A673 (cell line): ENCODE results near the gene TK2.

Experiments used
- CTCF ChIP-seq: fragments of 300-800, 200-600 bp; sonication (generic); conservative IDR thresholded peaks from 2 replicates; pipeline ENCODE4 v1.5.1; 2017; ENCODE audit warnings: low read depth, mild to moderate bottlenecking, antibody characterized with exemption, low read length, moderate library complexity, mixed read lengths
- EZH2 ChIP-seq: fragments of 200-600 bp; sonication (generic); IDR thresholded peaks from 2 replicates; pipeline ENCODE4 v1.6.1; 2017; ENCODE audit warnings: borderline replicate concordance, low read depth, mild to moderate bottlenecking, mixed read lengths, antibody characterized with exemption, low read length; ENCODE audit not compliant: poor library complexity, severe bottlenecking

GRCh38 chr16:66575060-66575459 is 25.1 kb upstream of the TK2 start:
- no peak for TF ChIP-seq CTCF
- no peak for TF ChIP-seq EZH2
